HepG2 (cell line): ENCODE measurements around the gene TRAPPC12. TPM values are rescaled to one million over a fixed set of nuclear protein-coding genes. Genes with fewer than 3 reads are reported as not detected.

Experiments
- CAMTA2 ChIP-seq: sonication (generic); formaldehyde crosslinking; IDR thresholded peaks from 2 replicates; pipeline ENCODE4 v1.4.0; 2020; ENCODE audit warnings: mild to moderate bottlenecking, missing genetic modification reagents, borderline replicate concordance
- FOXA3 ChIP-seq: IDR thresholded peaks from 2 replicates; pipeline ENCODE4 v1.6.1; 2016; ENCODE audit warnings: missing genetic modification reagents, missing compliant biosample characterization
- NFATC3 ChIP-seq: sonication (generic); formaldehyde crosslinking; IDR thresholded peaks from 2 replicates; pipeline ENCODE4 v1.5.1; 2020; ENCODE audit warnings: mild to moderate bottlenecking, missing genetic modification reagents
- TBX2 ChIP-seq: sonication (generic); formaldehyde crosslinking; IDR thresholded peaks from 2 replicates; pipeline ENCODE4 v1.5.0; 2020; ENCODE audit warnings: missing genetic modification reagents, mild to moderate bottlenecking, borderline replicate concordance
- ZNF224 ChIP-seq: sonication (generic); formaldehyde crosslinking; IDR thresholded peaks from 2 replicates; pipeline ENCODE4 v1.5.0; 2020; ENCODE audit warnings: mild to moderate bottlenecking, missing genetic modification reagents
- ZNF510 ChIP-seq: sonication (generic); formaldehyde crosslinking; IDR thresholded peaks from 2 replicates; pipeline ENCODE4 v1.4.0; 2020; ENCODE audit warnings: low read depth, mild to moderate bottlenecking, missing genetic modification reagents
- polyA plus RNA-seq, 8 experiments: library from polyadenylated mRNA; depleted of rRNA in 3 of 8; stranded (reverse) in 7 of 8; unstranded in 1 of 8; fragments of >200 nt; fragmentation: Illumina TruSeq in 4 of 8; extraction: Trizol in 4 of 8; gene quantifications; 2 replicates each; pipeline versions ENCODE4 v1.2.1 to v1.2.3, GENCODE V29; 2011 to 2016; ENCODE audit warnings: low read depth in 4 of 8, missing spikeins in 1 of 8, mixed read lengths in 1 of 8; ENCODE audit not compliant: insufficient read depth in 1 of 8
- total RNA-seq, 5 experiments: library from RNA; depleted of rRNA; stranded (reverse); fragments of >200 nt; fragmentation: Illumina TruSeq; extraction: Trizol; gene quantifications; 2 replicates each; pipeline ENCODE4 v1.2.3, GENCODE V29; 2016; ENCODE audit warnings: low read depth in 1 of 5
- TF ChIP-seq, protein P1 (sequence below): IDR thresholded peaks from 2 replicates; pipeline ENCODE4 v1.6.1; 2016
- TF ChIP-seq, protein P2 (sequence below): sonication (generic); formaldehyde crosslinking; IDR thresholded peaks from 2 replicates; pipeline ENCODE4 v1.4.0; 2020; ENCODE audit warnings: missing genetic modification reagents
- TF ChIP-seq, protein P3 (sequence below): sonication (generic); formaldehyde crosslinking; IDR thresholded peaks from 2 replicates; pipeline ENCODE4 v1.5.0; 2020; ENCODE audit warnings: mild to moderate bottlenecking, missing genetic modification reagents
- TF ChIP-seq, protein P4 (sequence below): sonication (generic); formaldehyde crosslinking; IDR thresholded peaks from 2 replicates; pipeline ENCODE4 v1.5.1; 2020; ENCODE audit warnings: mild to moderate bottlenecking, missing genetic modification reagents, moderate library complexity
- TF ChIP-seq, protein P5 (sequence below): sonication (generic); formaldehyde crosslinking; conservative IDR thresholded peaks from 2 replicates; pipeline ENCODE4 v1.5.0; 2020; ENCODE audit warnings: missing genetic modification reagents
- TF ChIP-seq, protein P6 (sequence below): sonication (generic); formaldehyde crosslinking; conservative IDR thresholded peaks from 2 replicates; pipeline ENCODE4 v1.8.0; 2022; ENCODE audit warnings: mild to moderate bottlenecking, moderate library complexity, missing genetic modification reagents

Gene TRAPPC12
- total and polyA plus RNA-seq, 2 of the 13 experiments (the other 11 are each of a cell fraction or from before 2014, with no cell fraction given) = 46.4 to 97.7 TPM

DNA sequence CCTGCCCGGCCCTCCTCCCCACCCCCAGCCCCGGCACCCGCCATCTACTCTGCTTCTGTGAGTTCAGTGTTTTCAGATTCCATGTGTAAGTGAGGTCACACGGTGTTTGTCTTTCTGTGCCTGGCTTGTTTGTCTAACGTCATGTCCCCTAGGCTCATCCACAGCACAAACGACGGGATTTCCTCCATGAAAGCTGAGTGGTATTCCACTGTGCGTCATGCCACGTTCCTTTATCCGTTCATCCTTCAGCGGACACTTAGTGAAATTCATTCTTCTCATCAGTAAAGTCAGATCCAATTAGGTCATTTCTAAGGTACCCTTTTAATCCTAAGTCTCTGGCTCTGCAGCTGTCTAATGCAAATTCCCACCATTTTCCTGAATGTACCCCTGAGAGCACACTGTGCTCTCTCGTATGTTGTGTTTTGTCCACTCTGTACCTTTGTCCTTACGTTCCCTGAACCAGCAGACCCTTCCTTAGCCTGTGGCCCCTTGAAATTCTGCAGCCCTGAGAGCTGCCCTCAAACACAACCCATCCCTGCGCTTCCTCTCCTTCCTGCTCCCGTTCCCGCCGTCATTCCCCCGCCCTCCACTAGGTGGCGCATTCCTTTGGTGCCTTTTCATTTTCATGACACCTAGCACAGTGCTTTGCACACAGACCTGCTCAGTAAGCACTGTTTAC lies 44.1 kb downstream of the TRAPPC12 start (continued):
- no peak for TF ChIP-seq ZNF510 (CRISPR knock-in tag)
- TF ChIP-seq NFATC3 = 0 out of 2 replicates have a peak, but pooled peaks have one; percentile 56
- TF ChIP-seq, protein P1, sequence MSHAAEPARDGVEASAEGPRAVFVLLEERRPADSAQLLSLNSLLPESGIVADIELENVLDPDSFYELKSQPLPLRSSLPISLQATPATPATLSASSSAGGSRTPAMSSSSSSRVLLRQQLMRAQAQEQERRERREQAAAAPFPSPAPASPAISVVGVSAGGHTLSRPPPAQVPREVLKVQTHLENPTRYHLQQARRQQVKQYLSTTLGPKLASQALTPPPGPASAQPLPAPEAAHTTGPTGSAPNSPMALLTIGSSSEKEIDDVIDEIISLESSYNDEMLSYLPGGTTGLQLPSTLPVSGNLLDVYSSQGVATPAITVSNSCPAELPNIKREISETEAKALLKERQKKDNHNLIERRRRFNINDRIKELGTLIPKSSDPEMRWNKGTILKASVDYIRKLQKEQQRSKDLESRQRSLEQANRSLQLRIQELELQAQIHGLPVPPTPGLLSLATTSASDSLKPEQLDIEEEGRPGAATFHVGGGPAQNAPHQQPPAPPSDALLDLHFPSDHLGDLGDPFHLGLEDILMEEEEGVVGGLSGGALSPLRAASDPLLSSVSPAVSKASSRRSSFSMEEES (CRISPR knock-in tag) = 0 out of 2 replicates have a peak, but pooled peaks have one; percentile 21
- TF ChIP-seq, protein P2, sequence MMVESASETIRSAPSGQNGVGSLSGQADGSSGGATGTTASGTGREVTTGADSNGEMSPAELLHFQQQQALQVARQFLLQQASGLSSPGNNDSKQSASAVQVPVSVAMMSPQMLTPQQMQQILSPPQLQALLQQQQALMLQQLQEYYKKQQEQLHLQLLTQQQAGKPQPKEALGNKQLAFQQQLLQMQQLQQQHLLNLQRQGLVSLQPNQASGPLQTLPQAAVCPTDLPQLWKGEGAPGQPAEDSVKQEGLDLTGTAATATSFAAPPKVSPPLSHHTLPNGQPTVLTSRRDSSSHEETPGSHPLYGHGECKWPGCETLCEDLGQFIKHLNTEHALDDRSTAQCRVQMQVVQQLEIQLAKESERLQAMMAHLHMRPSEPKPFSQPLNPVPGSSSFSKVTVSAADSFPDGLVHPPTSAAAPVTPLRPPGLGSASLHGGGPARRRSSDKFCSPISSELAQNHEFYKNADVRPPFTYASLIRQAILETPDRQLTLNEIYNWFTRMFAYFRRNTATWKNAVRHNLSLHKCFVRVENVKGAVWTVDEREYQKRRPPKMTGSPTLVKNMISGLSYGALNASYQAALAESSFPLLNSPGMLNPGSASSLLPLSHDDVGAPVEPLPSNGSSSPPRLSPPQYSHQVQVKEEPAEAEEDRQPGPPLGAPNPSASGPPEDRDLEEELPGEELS = peak; percentile 49
- TF ChIP-seq, protein P3, sequence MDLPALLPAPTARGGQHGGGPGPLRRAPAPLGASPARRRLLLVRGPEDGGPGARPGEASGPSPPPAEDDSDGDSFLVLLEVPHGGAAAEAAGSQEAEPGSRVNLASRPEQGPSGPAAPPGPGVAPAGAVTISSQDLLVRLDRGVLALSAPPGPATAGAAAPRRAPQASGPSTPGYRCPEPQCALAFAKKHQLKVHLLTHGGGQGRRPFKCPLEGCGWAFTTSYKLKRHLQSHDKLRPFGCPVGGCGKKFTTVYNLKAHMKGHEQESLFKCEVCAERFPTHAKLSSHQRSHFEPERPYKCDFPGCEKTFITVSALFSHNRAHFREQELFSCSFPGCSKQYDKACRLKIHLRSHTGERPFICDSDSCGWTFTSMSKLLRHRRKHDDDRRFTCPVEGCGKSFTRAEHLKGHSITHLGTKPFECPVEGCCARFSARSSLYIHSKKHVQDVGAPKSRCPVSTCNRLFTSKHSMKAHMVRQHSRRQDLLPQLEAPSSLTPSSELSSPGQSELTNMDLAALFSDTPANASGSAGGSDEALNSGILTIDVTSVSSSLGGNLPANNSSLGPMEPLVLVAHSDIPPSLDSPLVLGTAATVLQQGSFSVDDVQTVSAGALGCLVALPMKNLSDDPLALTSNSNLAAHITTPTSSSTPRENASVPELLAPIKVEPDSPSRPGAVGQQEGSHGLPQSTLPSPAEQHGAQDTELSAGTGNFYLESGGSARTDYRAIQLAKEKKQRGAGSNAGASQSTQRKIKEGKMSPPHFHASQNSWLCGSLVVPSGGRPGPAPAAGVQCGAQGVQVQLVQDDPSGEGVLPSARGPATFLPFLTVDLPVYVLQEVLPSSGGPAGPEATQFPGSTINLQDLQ (CRISPR knock-in tag) = no peak
- TF ChIP-seq, protein P4, sequence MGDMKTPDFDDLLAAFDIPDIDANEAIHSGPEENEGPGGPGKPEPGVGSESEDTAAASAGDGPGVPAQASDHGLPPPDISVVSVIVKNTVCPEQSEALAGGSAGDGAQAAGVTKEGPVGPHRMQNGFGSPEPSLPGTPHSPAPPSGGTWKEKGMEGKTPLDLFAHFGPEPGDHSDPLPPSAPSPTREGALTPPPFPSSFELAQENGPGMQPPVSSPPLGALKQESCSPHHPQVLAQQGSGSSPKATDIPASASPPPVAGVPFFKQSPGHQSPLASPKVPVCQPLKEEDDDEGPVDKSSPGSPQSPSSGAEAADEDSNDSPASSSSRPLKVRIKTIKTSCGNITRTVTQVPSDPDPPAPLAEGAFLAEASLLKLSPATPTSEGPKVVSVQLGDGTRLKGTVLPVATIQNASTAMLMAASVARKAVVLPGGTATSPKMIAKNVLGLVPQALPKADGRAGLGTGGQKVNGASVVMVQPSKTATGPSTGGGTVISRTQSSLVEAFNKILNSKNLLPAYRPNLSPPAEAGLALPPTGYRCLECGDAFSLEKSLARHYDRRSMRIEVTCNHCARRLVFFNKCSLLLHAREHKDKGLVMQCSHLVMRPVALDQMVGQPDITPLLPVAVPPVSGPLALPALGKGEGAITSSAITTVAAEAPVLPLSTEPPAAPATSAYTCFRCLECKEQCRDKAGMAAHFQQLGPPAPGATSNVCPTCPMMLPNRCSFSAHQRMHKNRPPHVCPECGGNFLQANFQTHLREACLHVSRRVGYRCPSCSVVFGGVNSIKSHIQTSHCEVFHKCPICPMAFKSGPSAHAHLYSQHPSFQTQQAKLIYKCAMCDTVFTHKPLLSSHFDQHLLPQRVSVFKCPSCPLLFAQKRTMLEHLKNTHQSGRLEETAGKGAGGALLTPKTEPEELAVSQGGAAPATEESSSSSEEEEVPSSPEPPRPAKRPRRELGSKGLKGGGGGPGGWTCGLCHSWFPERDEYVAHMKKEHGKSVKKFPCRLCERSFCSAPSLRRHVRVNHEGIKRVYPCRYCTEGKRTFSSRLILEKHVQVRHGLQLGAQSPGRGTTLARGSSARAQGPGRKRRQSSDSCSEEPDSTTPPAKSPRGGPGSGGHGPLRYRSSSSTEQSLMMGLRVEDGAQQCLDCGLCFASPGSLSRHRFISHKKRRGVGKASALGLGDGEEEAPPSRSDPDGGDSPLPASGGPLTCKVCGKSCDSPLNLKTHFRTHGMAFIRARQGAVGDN (CRISPR knock-in tag) = peak; percentile 53
- TF ChIP-seq, protein P5, sequence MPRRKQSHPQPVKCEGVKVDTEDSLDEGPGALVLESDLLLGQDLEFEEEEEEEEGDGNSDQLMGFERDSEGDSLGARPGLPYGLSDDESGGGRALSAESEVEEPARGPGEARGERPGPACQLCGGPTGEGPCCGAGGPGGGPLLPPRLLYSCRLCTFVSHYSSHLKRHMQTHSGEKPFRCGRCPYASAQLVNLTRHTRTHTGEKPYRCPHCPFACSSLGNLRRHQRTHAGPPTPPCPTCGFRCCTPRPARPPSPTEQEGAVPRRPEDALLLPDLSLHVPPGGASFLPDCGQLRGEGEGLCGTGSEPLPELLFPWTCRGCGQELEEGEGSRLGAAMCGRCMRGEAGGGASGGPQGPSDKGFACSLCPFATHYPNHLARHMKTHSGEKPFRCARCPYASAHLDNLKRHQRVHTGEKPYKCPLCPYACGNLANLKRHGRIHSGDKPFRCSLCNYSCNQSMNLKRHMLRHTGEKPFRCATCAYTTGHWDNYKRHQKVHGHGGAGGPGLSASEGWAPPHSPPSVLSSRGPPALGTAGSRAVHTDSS (CRISPR knock-in tag) = no peak
- TF ChIP-seq, protein P6, sequence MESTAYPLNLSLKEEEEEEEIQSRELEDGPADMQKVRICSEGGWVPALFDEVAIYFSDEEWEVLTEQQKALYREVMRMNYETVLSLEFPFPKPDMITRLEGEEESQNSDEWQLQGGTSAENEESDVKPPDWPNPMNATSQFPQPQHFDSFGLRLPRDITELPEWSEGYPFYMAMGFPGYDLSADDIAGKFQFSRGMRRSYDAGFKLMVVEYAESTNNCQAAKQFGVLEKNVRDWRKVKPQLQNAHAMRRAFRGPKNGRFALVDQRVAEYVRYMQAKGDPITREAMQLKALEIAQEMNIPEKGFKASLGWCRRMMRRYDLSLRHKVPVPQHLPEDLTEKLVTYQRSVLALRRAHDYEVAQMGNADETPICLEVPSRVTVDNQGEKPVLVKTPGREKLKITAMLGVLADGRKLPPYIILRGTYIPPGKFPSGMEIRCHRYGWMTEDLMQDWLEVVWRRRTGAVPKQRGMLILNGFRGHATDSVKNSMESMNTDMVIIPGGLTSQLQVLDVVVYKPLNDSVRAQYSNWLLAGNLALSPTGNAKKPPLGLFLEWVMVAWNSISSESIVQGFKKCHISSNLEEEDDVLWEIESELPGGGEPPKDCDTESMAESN (CRISPR knock-in tag) = no peak
- peak; percentile 57; the same call in 1 of the 2 replicates for TF ChIP-seq TBX2
- peak; percentile 64 for TF ChIP-seq FOXA3 (CRISPR knock-in tag)
- no peak for TF ChIP-seq CAMTA2 (CRISPR knock-in tag)
- TF ChIP-seq ZNF224 = no peak
